SK-N-SH (cell line): ENCODE results near the gene KSR2. TPM values are rescaled to one million over a fixed set of nuclear protein-coding genes. Genes with fewer than 3 reads are reported as not detected.

Experiments
- CTCF ChIA-PET: fragments of 300-600, 350-600 bp; formaldehyde crosslinking; extraction: SDS; loops from one replicate; lab custom pipeline; 2021; lab: Yijun Ruan, JAX
- POLR2A ChIA-PET: fragments of 350-600 bp; sonication (Branson Sonifier 250); formaldehyde crosslinking; extraction: SDS; loops from one replicate; lab custom pipeline; 2020; ENCODE audit warnings: antibody characterized with exemption, inconsistent platforms; lab: Yijun Ruan, JAX
- DNase-seq: peaks from one replicate; pipeline ENCODE4 v3.0.0; 2012
- H2AFZ ChIP-seq: fragments of 200-600 bp; sonication (generic); 2 replicates; pipeline ENCODE4 v1.8.1; 2016; ENCODE audit warnings: antibody characterized with exemption, mild to moderate bottlenecking, low read depth
- H3F3A ChIP-seq: fragments of 200-600 bp; sonication (generic); replicated peaks from 2 replicates; pipeline ENCODE3; 2016; ENCODE audit warnings: antibody characterized with exemption, mild to moderate bottlenecking; ENCODE audit not compliant: insufficient read depth
- H3K27ac ChIP-seq, 2 experiments: fragments of 200-500 bp in 1 of 2; fragments of 200-600 bp in 1 of 2; sonication (Bioruptor generic) in 1 of 2; sonication (generic), shearing (Covaris generic) in 1 of 2; 2 replicates each; pipeline versions ENCODE4 v1.5.1 to v1.6.1; 2014 to 2016; ENCODE audit warnings: low read depth in 2 of 2, inconsistent platforms in 1 of 2, low read length in 1 of 2, mild to moderate bottlenecking in 1 of 2, mixed read lengths in 1 of 2
- H3K27me3 ChIP-seq: fragments of 200-600 bp; sonication (generic), shearing (Covaris generic); 2 replicates; pipeline ENCODE4 v1.6.1; 2016; ENCODE audit warnings: mixed run types; ENCODE audit not compliant: insufficient read depth
- H3K36me3 ChIP-seq, 2 experiments: fragments of 200-500 bp in 1 of 2; fragments of 200-600 bp in 1 of 2; sonication (Bioruptor generic) in 1 of 2; sonication (generic) in 1 of 2; replicated peaks in 1 of 2; 2 replicates each; pipeline versions ENCODE3 to v1.5.1; 2014 to 2016; ENCODE audit warnings: low read length in 1 of 2, mild to moderate bottlenecking in 1 of 2; ENCODE audit not compliant: insufficient read depth in 2 of 2, control insufficient read depth in 1 of 2
- H3K4me1 ChIP-seq, 2 experiments: fragments of 200-500 bp in 1 of 2; fragments of 200-600 bp in 1 of 2; sonication (Bioruptor generic) in 1 of 2; sonication (generic), shearing (Covaris generic) in 1 of 2; 2 replicates each; pipeline versions ENCODE4 v1.5.1 to v1.6.1; 2014 to 2016; ENCODE audit warnings: low read depth in 1 of 2, low read length in 1 of 2, mixed run types in 1 of 2; ENCODE audit not compliant: insufficient read depth in 2 of 2, control insufficient read depth in 1 of 2
- H3K4me2 ChIP-seq: fragments of 200-600 bp; sonication (generic), shearing (Covaris generic); 2 replicates; pipeline ENCODE4 v1.6.1; 2017; ENCODE audit warnings: mixed run types
- H3K4me3 ChIP-seq, 2 experiments: fragments of 200-500 bp in 1 of 2; fragments of 200-600 bp in 1 of 2; sonication (Bioruptor generic) in 1 of 2; sonication (generic), shearing (Covaris generic) in 1 of 2; 2 replicates each; pipeline versions ENCODE4 v1.5.1 to v1.8.1; 2014 to 2016; ENCODE audit warnings: low read depth in 2 of 2, inconsistent platforms in 1 of 2, low read length in 1 of 2, mild to moderate bottlenecking in 1 of 2, mixed read lengths in 1 of 2, moderate library complexity in 1 of 2
- H3K79me2 ChIP-seq: fragments of 200-600 bp; sonication (generic); 2 replicates; pipeline ENCODE4 v1.8.1; 2017; ENCODE audit warnings: mild to moderate bottlenecking; ENCODE audit not compliant: insufficient read depth
- H3K9ac ChIP-seq: fragments of 200-600 bp; sonication (generic); 2 replicates; pipeline ENCODE4 v1.6.1; 2017; ENCODE audit warnings: mixed run types
- H3K9me2 ChIP-seq: fragments of 200-600 bp; sonication (generic); 2 replicates; pipeline ENCODE4 v1.6.1; 2017; ENCODE audit warnings: mixed run types
- H3K9me3 ChIP-seq: fragments of 200-600 bp; sonication (generic); 2 replicates; pipeline ENCODE4 v1.6.1; 2017; ENCODE audit warnings: mixed run types, mild to moderate bottlenecking, moderate library complexity
- H4K20me1 ChIP-seq: fragments of 200-600 bp; sonication (generic); 2 replicates; pipeline ENCODE4 v1.6.1; 2017; ENCODE audit warnings: mild to moderate bottlenecking, mixed run types; ENCODE audit not compliant: insufficient read depth
- CHD2 ChIP-seq: fragments of 150-350 bp; IDR thresholded peaks from 2 replicates; pipeline ENCODE4 v1.6.1; 2018; ENCODE audit warnings: low read length; ENCODE audit not compliant: partially characterized antibody
- EP300 ChIP-seq, 2 experiments: IDR thresholded peaks; 2 replicates each; pipeline versions ENCODE4 v1.4.0 to v1.6.1; 2012; ENCODE audit warnings: borderline replicate concordance in 1 of 2, low read depth in 1 of 2, low read length in 1 of 2
- EZH2phosphoT487 ChIP-seq: fragments of 200-600 bp; sonication (generic); IDR thresholded peaks from 2 replicates; pipeline ENCODE4 v1.6.1; 2017; ENCODE audit warnings: low read depth, mixed run types, mild to moderate bottlenecking, antibody characterized with exemption, moderate library complexity, borderline replicate concordance
- FOXM1 ChIP-seq: IDR thresholded peaks from 2 replicates; pipeline ENCODE4 v1.4.0; 2012; ENCODE audit warnings: low read depth, mild to moderate bottlenecking
- GABPA ChIP-seq: IDR thresholded peaks from 2 replicates; pipeline ENCODE4 v1.4.0; 2012; ENCODE audit warnings: low read depth, mild to moderate bottlenecking
- GATA2 ChIP-seq: sonication (generic); formaldehyde crosslinking; IDR thresholded peaks from 2 replicates; pipeline ENCODE4 v1.5.0; 2020; ENCODE audit warnings: mild to moderate bottlenecking, missing genetic modification reagents
- JUND ChIP-seq: IDR thresholded peaks from 2 replicates; pipeline ENCODE4 v1.4.0; 2012
- MXI1 ChIP-seq: IDR thresholded peaks from 2 replicates; pipeline ENCODE4 v1.6.1; 2012; ENCODE audit warnings: mild to moderate bottlenecking, low read depth, low read length, improper control_type of control experiment
- NFIC ChIP-seq: IDR thresholded peaks from 2 replicates; pipeline ENCODE4 v1.4.0; 2012; ENCODE audit warnings: borderline replicate concordance
- NRF1 ChIP-seq: IDR thresholded peaks from 2 replicates; pipeline ENCODE4 v1.6.1; 2012; ENCODE audit warnings: low read depth, mild to moderate bottlenecking, low read length
- POLR2AphosphoS5 ChIP-seq: IDR thresholded peaks from 2 replicates; pipeline ENCODE4 v1.6.1; 2012; ENCODE audit warnings: low read depth, low read length
- RCOR1 ChIP-seq: fragments of 150-350 bp; IDR thresholded peaks from 2 replicates; pipeline ENCODE4 v1.6.1; 2017; ENCODE audit warnings: antibody characterized with exemption, low read length
- SIN3A ChIP-seq: IDR thresholded peaks from 2 replicates; pipeline ENCODE4 v1.6.1; 2012; ENCODE audit warnings: low read depth, mild to moderate bottlenecking, low read length, moderate library complexity, borderline replicate concordance
- TEAD4 ChIP-seq: IDR thresholded peaks from 2 replicates; pipeline ENCODE4 v1.4.0; 2012; ENCODE audit warnings: mild to moderate bottlenecking, borderline replicate concordance; ENCODE audit not compliant: insufficient read depth
- YY1 ChIP-seq: IDR thresholded peaks from 2 replicates; pipeline ENCODE4 v1.4.0; 2012; ENCODE audit warnings: low read depth, mild to moderate bottlenecking
- WGBS: methylation state at CpG from one replicate; pipeline ENCODE4 v1.1.6; 2017; ENCODE audit warnings: low lambda C conversion rate; 5-methylcytosine and 5-hydroxymethylcytosine counted together
- polyA plus RNA-seq, 3 experiments: library from polyadenylated mRNA; depleted of rRNA; stranded (reverse); fragments of >200 nt; gene quantifications; 2 replicates each; pipeline ENCODE4 v1.2.3, GENCODE V29; 2012
- TF ChIP-seq, protein P1 (sequence below): IDR thresholded peaks from 2 replicates; pipeline ENCODE4 v1.6.1; 2012; ENCODE audit warnings: mild to moderate bottlenecking, low read depth, low read length, moderate library complexity
- TF ChIP-seq, protein P2 (sequence below): IDR thresholded peaks from 2 replicates; pipeline ENCODE4 v1.4.0; 2012; ENCODE audit warnings: low read depth, borderline replicate concordance
- TF ChIP-seq, protein P3 (sequence below): IDR thresholded peaks from 2 replicates; pipeline ENCODE4 v1.4.0; 2012; ENCODE audit warnings: low read depth
- TF ChIP-seq, protein P4 (sequence below): fragments of 150-350 bp; IDR thresholded peaks from 2 replicates; pipeline ENCODE4 v1.6.1; 2016; ENCODE audit warnings: mild to moderate bottlenecking, low read depth, low read length

Gene KSR2
- polyA plus RNA-seq, 1 of the 3 experiments (the other 2 are of a cell fraction) = 0.12 TPM

DNA sequence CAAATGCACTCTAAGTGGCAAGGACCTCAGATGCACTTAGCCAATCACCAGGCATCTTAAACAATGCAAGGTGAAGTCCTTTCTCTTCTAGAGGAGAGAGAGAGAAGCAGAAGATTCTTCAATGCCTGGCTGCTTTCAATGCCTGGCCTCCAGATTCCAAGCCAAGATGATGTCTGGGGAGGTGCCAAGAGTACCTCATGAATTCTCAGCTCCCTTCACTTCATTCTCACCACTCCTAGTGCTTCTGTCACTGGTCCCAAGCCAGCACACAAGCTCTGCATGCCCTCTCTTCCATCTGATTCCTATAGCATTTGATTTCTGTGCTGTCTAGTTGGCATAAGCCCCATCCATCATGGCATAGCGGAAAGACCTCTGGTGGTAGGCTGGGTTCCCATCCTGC lies 225.0 kb downstream of the KSR2 start:
- ChIA-PET CTCF (no interaction called here), POLR2A (no interaction called here)
- 67% methylated on average over 1 of the region's 1 CpG for WGBS

More for the DNA sequence above, 225.0 kb downstream of the KSR2 start:
- Histone ChIP-seq H3K4me1 (no peaks in the 10 kb centered on the region), H3K9me2 (no peaks in the 10 kb centered on the region), H3F3A (no peaks in the 10 kb centered on the region), H3K9me3 (no peaks in the 10 kb centered on the region), H3K4me3 (no peak overlapping the region), H3K27me3 (no peaks in the 10 kb centered on the region), H2AFZ (no peak overlapping the region), H3K79me2 (no peaks in the 10 kb centered on the region), H3K36me3 (no peaks in the 10 kb centered on the region), H4K20me1 (no peaks in the 10 kb centered on the region), H3K27ac (no peak overlapping the region), H3K9ac (no peak overlapping the region), H3K4me2 (no peak overlapping the region)
- no peak for DNase-seq
- no peak for TF ChIP-seq FOXM1
- TF ChIP-seq, protein P1, sequence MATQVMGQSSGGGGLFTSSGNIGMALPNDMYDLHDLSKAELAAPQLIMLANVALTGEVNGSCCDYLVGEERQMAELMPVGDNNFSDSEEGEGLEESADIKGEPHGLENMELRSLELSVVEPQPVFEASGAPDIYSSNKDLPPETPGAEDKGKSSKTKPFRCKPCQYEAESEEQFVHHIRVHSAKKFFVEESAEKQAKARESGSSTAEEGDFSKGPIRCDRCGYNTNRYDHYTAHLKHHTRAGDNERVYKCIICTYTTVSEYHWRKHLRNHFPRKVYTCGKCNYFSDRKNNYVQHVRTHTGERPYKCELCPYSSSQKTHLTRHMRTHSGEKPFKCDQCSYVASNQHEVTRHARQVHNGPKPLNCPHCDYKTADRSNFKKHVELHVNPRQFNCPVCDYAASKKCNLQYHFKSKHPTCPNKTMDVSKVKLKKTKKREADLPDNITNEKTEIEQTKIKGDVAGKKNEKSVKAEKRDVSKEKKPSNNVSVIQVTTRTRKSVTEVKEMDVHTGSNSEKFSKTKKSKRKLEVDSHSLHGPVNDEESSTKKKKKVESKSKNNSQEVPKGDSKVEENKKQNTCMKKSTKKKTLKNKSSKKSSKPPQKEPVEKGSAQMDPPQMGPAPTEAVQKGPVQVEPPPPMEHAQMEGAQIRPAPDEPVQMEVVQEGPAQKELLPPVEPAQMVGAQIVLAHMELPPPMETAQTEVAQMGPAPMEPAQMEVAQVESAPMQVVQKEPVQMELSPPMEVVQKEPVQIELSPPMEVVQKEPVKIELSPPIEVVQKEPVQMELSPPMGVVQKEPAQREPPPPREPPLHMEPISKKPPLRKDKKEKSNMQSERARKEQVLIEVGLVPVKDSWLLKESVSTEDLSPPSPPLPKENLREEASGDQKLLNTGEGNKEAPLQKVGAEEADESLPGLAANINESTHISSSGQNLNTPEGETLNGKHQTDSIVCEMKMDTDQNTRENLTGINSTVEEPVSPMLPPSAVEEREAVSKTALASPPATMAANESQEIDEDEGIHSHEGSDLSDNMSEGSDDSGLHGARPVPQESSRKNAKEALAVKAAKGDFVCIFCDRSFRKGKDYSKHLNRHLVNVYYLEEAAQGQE = no peak
- TF ChIP-seq GABPA = no peak
- TF ChIP-seq NFIC = no peak
- no peak for TF ChIP-seq EP300 (IDR thresholded peaks at IDR 0.05; ENCODE audit: borderline replicate concordance in 1 of 2, low read depth in 1 of 2, low read length in 1 of 2)
- no peak for TF ChIP-seq NRF1
- no peak for TF ChIP-seq SIN3A
- TF ChIP-seq, protein P2, sequence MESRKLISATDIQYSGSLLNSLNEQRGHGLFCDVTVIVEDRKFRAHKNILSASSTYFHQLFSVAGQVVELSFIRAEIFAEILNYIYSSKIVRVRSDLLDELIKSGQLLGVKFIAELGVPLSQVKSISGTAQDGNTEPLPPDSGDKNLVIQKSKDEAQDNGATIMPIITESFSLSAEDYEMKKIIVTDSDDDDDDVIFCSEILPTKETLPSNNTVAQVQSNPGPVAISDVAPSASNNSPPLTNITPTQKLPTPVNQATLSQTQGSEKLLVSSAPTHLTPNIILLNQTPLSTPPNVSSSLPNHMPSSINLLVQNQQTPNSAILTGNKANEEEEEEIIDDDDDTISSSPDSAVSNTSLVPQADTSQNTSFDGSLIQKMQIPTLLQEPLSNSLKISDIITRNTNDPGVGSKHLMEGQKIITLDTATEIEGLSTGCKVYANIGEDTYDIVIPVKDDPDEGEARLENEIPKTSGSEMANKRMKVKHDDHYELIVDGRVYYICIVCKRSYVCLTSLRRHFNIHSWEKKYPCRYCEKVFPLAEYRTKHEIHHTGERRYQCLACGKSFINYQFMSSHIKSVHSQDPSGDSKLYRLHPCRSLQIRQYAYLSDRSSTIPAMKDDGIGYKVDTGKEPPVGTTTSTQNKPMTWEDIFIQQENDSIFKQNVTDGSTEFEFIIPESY = no peak
- TF ChIP-seq, protein P3, sequence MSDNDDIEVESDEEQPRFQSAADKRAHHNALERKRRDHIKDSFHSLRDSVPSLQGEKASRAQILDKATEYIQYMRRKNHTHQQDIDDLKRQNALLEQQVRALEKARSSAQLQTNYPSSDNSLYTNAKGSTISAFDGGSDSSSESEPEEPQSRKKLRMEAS = no peak
- TF ChIP-seq MXI1 = no peak
- no peak for TF ChIP-seq TEAD4
- no peak for TF ChIP-seq CHD2
- TF ChIP-seq EZH2phosphoT487 = no peak
- TF ChIP-seq RCOR1 = no peak
- TF ChIP-seq POLR2AphosphoS5 = no peak
- TF ChIP-seq, protein P4, sequence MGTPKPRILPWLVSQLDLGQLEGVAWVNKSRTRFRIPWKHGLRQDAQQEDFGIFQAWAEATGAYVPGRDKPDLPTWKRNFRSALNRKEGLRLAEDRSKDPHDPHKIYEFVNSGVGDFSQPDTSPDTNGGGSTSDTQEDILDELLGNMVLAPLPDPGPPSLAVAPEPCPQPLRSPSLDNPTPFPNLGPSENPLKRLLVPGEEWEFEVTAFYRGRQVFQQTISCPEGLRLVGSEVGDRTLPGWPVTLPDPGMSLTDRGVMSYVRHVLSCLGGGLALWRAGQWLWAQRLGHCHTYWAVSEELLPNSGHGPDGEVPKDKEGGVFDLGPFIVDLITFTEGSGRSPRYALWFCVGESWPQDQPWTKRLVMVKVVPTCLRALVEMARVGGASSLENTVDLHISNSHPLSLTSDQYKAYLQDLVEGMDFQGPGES = no peak
- TF ChIP-seq JUND = no peak
- no peak for TF ChIP-seq GATA2 (CRISPR knock-in tag)
- TF ChIP-seq YY1 = no peak
